Calu3 (cell line): ENCODE data around the gene CHPF. TPM values are rescaled to one million over a fixed set of nuclear protein-coding genes. Genes with fewer than 3 reads are reported as not detected.

ENCODE experiments used
- BruUV-seq: library from RNA; stranded (reverse); fragments of 400-500 nt; replicated peaks from 2 replicates; lab custom pipeline; 2021; lab: Mats Ljungman, UMichigan
- CTCF ChIA-PET: fragments of 300-600 bp; sonication (Branson Sonifier 250); formaldehyde crosslinking; loops from one replicate; lab custom pipeline; 2022; ENCODE audit warnings: antibody characterized with exemption; lab: Charles Lee
- DNase-seq: peaks from one replicate; pipeline ENCODE4 v3.0.0; 2022
- H3K27ac Mint-ChIP-seq: one replicate; pipeline ENCODE4 v1.8.0; 2022; ENCODE audit warnings: mixed read lengths; ENCODE audit not compliant: unreplicated experiment
- H3K27me3 Mint-ChIP-seq: one replicate; pipeline ENCODE4 v1.8.0; 2022; ENCODE audit warnings: mixed read lengths; ENCODE audit not compliant: unreplicated experiment
- H3K36me3 Mint-ChIP-seq: one replicate; pipeline ENCODE4 v1.8.0; 2022; ENCODE audit warnings: mild to moderate bottlenecking, moderate library complexity, mixed read lengths; ENCODE audit not compliant: insufficient read depth, unreplicated experiment
- H3K4me1 Mint-ChIP-seq: one replicate; pipeline ENCODE4 v1.8.0; 2022; ENCODE audit warnings: mild to moderate bottlenecking, low read depth, mixed read lengths; ENCODE audit not compliant: unreplicated experiment
- H3K4me3 Mint-ChIP-seq: one replicate; pipeline ENCODE4 v1.8.0; 2022; ENCODE audit warnings: mild to moderate bottlenecking, low read depth, moderate library complexity, mixed read lengths; ENCODE audit not compliant: unreplicated experiment
- H3K9me3 Mint-ChIP-seq: one replicate; pipeline ENCODE4 v1.8.0; 2022; ENCODE audit warnings: low read depth, mixed read lengths; ENCODE audit not compliant: unreplicated experiment
- CTCF ChIP-seq: fragments of 200-600 bp; IDR thresholded peaks from one replicate; pipeline ENCODE4 v1.8.0; 2022; ENCODE audit warnings: antibody characterized with exemption; ENCODE audit not compliant: unreplicated experiment
- intact Hi-C: fragments of 100-400 bp; cut with micrococcal nuclease; formaldehyde crosslinking; loops from one replicate; pipeline ENCODE4 v1.10.0; 2022; ENCODE audit not compliant: unreplicated experiment
- total RNA-seq: library from RNA; stranded (reverse); gene quantifications from 2 replicates; pipeline ENCODE4 v1.2.3, GENCODE V29; 2022

The CHPF gene
- total RNA-seq, 1 experiment from 2014 or later = 141 TPM

DNA sequence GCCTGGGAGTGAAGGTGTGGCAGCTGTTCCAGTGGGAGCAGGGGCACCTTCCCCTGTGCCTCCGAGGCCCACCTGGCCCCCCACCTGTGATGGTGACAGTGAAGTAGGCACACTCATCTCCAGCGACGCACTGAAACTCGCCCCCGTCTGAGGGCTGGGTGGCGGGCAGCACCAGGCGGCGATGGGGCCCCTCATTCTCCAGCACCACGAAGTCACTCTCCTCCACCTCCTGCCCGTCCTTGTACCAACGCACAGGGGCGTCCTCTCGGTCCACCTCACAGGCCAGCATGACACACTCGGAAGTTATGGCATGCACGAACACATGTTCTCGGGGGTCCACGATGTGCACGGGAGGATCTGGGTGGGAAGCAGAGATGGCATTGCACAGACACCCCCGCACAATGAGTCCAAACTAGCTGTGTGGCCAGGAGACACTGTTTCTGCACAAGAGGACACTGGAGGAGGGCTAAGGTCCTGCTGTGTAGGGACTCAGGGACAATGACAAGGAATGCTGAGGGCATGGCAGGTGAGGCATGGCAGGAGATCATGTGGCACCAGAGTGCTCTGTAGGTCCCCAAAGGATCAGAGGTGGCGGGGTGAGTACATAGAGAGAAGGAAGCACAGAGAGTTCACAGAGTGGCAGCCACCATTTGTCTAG, 19.8 kb upstream of the CHPF start:
- Mint-ChIP-seq H3K4me1 (no peaks in the 10 kb centered on the region), H3K36me3 (peaks cover 18% of the 10 kb centered on the region), H3K27ac (peak overlapping the region; percentile 45), H3K4me3 (no peak overlapping the region), H3K27me3 (no peaks in the 10 kb centered on the region), H3K9me3 (no peaks in the 10 kb centered on the region)
- intact Hi-C loops = no loop called here
- no peak for TF ChIP-seq CTCF
- CTCF ChIA-PET = no interaction called here
- DNase-seq = no peak
- no TSS peak for BruUV-seq

DNA sequence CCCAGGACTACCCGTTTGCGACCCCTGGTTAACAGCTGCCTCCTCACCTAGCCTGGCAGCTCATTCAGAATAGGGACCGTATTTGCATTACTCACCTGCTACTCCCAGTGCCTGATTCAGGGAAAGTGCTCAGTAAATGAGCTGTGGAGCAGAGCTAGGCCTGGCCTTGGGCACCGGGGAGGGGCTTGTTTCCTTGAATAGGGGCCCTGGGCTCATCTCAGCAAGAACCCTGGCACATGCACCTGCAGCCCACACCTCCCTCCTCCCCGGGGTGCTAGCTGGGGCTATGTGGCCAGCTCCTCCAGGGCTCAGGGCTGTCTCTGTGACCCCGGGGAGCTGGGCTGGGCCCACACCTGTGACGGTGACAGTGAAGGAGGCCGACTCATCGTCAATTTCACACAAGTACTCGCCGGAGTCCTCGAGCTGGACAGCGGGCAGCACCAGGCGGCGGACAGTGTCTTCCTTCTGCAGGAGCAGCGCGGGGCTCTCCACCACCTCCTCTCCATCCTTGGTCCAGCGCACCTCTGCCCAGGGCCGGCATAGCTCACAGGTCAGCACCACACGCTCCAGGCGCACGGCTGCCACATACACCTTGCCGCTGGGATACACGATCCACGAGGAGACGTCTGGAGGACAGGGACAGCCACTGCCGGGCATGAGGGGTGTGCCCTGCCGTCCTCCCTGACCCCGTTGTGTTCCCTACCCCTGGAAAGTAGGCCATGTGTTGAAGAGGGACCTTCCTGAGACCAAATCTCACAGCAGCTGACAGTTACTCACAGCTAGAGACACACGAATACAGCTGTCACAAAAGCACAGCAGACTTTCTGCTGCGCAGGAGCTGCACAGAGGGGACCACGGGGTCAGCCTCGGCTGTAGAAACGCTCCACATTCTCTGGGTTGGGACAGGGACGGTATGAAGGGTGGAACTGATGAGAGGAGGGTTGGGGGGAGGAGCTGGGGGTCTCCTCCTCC, 18.7 kb upstream of the CHPF start:
- no peaks in the 10 kb centered on the region for H3K27me3 Mint-ChIP-seq
- CTCF ChIA-PET = interaction anchor here (0.7 kb wide), 1 partner anchor 10 kb away, joined by 3 read pairs; no protein-coding TSS in a partner anchor
- no peak overlapping the region for H3K4me3 Mint-ChIP-seq
- H3K4me1 Mint-ChIP-seq = no peaks in the 10 kb centered on the region
- no peak for DNase-seq
- intact Hi-C loops = no loop called here
- TF ChIP-seq CTCF = no peak
- H3K27ac Mint-ChIP-seq = no peak overlapping the region
- no peaks in the 10 kb centered on the region for H3K9me3 Mint-ChIP-seq
- H3K36me3 Mint-ChIP-seq = peaks cover 14% of the 10 kb centered on the region
- TSS peak; percentile 14 for BruUV-seq

GRCh38 chr2:219561179-219562048, 17.8 kb upstream of the CHPF start:
- intact Hi-C loops = no loop called here
- Mint-ChIP-seq H3K27ac (no peak overlapping the region), H3K36me3 (peaks cover 14% of the 10 kb centered on the region), H3K27me3 (no peaks in the 10 kb centered on the region), H3K4me1 (no peaks in the 10 kb centered on the region), H3K9me3 (no peaks in the 10 kb centered on the region), H3K4me3 (no peak overlapping the region)
- CTCF ChIA-PET = interaction anchor here (0.9 to 1.7 kb wide), 5 partner anchors 11 to 128 kb away, joined by 3 to 8 read pairs (median 4); partner anchors contain the start of genes CHPF and TMEM198
- TF ChIP-seq CTCF = no peak
- BruUV-seq = no TSS peak
- DNase-seq = no peak

GRCh38 chr2:219560893-219561178, 17.2 kb upstream of the CHPF start:
- Mint-ChIP-seq H3K4me1 (no peaks in the 10 kb centered on the region), H3K36me3 (peaks cover 14% of the 10 kb centered on the region), H3K27me3 (no peaks in the 10 kb centered on the region), H3K9me3 (no peaks in the 10 kb centered on the region), H3K27ac (no peak overlapping the region), H3K4me3 (no peak overlapping the region)
- CTCF ChIA-PET = interaction anchor here (0.9 to 1.7 kb wide), 6 partner anchors 10 to 129 kb away, joined by 3 to 8 read pairs (median 5); partner anchors contain the start of genes CHPF, OBSL1 and TMEM198
- BruUV-seq = no TSS peak
- no peak for DNase-seq
- intact Hi-C loops = no loop called here
- TF ChIP-seq CTCF = no peak
